ENCODE measurements around the gene UBL5.
"Not testable (repeated sequence)": the region's sequence is repeated elsewhere in the genome, so short reads cannot be mapped to it uniquely, and the experiment has no call there.

The UBL5 gene
- long read RNA-seq, transcript UBL5-202 (5 exons, 432 nt) = major isoform, 22 of 31 reads
- long read RNA-seq, partial matches to known transcripts = 1 of 31 reads
- long read RNA-seq, other reads (novel, unspliced or antisense) = 1 of 31 reads

DNA sequence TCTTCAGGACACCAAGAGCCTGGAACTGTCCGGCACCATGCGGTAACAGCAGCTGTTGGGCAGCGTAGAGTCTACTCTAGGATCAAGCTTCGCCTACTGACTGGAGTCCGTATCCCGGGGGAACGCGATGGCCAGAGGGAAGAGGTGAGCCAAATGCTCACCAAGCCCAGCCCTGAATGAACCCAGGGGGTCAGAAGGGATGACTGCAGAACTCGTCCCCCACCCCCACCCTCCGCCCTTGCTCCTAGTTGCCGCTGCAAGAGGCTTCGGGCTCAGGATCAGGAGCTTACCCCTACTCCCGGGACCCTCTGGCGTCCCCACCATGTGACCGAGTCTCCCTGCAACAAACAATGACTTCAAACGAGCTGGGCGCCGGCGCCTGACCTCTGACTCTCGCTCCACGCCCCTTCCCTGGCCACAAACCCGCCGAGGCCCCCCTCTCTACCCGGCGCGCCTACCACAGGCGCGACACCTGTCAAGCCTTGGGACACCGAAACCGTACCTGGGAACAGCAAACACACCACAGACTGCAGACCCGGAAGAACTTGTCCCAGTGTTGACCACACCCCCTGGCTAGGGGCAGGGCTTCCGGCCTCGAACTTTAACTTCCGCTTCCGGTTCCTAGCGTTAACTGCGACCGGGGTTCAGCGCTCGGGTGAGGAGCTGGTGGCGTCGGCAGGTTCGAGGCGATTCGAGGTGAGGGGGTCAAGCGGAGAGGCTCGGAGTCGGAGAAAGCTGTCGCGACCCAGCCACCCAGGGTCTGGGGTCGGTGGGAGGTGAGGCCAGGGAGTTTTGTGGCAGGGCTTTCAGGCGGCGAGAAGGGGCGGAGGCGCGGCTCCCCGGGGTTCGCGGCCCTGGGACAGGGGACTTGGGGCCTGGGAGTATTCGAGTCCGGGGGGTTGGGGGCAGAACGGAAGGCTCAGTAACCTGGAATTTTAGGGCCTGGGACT, at the start of gene UBL5:
Gene UBL5, plus strand, starts transcription at position 630 of the 950 bp plus-strand sequence. CDS start 420 bp downstream, outside the sequence.
- peak; percentile 93 to 96 for DNase-seq (ENCODE audit: low read depth in 1 of 2, low spot score in 1 of 2)
- H3K27me3 ChIP-seq (ENCODE audit: insufficient read depth, poor library complexity, severe bottlenecking) = no peaks in the 10 kb centered on the region
- TF ChIP-seq SPI1 (IDR thresholded peaks at IDR 0.05; ENCODE audit: borderline replicate concordance, low read depth) (no peak), GABPA (IDR thresholded peaks at IDR 0.05; ENCODE audit: low read depth) (peak; percentile 98), POLR2AphosphoS5 (IDR thresholded peaks at IDR 0.05; ENCODE audit: low read depth) (peak; percentile 84; the same call in 1 of the 2 replicates)
- TF ChIP-seq, protein P1, sequence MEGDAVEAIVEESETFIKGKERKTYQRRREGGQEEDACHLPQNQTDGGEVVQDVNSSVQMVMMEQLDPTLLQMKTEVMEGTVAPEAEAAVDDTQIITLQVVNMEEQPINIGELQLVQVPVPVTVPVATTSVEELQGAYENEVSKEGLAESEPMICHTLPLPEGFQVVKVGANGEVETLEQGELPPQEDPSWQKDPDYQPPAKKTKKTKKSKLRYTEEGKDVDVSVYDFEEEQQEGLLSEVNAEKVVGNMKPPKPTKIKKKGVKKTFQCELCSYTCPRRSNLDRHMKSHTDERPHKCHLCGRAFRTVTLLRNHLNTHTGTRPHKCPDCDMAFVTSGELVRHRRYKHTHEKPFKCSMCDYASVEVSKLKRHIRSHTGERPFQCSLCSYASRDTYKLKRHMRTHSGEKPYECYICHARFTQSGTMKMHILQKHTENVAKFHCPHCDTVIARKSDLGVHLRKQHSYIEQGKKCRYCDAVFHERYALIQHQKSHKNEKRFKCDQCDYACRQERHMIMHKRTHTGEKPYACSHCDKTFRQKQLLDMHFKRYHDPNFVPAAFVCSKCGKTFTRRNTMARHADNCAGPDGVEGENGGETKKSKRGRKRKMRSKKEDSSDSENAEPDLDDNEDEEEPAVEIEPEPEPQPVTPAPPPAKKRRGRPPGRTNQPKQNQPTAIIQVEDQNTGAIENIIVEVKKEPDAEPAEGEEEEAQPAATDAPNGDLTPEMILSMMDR (IDR thresholded peaks at IDR 0.05; ENCODE audit: insufficient read depth, low read length) = no peak
- H3K4me3 ChIP-seq (replicated peaks; ENCODE audit: insufficient read depth, low read length) = peak within 1 kb of the TSS; percentile 100
- peak within 1 kb of the TSS; percentile 79 for H3K27ac ChIP-seq (replicated peaks)

DNA sequence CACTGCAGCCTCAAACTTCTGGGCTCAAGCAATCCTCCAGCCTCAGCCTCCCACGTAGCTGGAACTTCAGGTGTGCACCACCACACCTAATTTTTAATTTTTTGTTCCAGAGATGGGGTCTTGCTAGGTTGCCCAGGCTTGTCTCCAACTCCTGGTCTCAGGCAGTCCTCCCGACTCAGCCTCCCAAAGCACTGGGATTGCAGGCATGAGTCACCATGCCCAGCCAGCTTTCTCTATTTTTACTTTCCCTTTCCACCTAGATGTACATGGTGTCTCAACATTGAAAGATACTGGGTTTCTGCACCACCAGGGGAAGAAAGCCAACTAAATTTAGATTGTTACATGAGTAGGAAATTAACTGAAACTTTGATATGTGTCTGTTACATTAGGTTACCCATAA, 45.4 kb upstream of the UBL5 start:
- DNase-seq (ENCODE audit: low read depth in 1 of 2, low spot score in 1 of 2) = no peak
- Histone ChIP-seq H3K27ac (replicated peaks) (no peak overlapping the region), H3K4me3 (replicated peaks; ENCODE audit: insufficient read depth, low read length) (no peak overlapping the region), H3K27me3 (ENCODE audit: insufficient read depth, poor library complexity, severe bottlenecking) (no peaks in the 10 kb centered on the region)
- no peak for TF ChIP-seq GABPA (IDR thresholded peaks at IDR 0.05; ENCODE audit: low read depth)
- no peak for TF ChIP-seq SPI1 (IDR thresholded peaks at IDR 0.05; ENCODE audit: borderline replicate concordance, low read depth)
- TF ChIP-seq, protein P1 (IDR thresholded peaks at IDR 0.05; ENCODE audit: insufficient read depth, low read length) = no peak
- TF ChIP-seq, protein P2, sequence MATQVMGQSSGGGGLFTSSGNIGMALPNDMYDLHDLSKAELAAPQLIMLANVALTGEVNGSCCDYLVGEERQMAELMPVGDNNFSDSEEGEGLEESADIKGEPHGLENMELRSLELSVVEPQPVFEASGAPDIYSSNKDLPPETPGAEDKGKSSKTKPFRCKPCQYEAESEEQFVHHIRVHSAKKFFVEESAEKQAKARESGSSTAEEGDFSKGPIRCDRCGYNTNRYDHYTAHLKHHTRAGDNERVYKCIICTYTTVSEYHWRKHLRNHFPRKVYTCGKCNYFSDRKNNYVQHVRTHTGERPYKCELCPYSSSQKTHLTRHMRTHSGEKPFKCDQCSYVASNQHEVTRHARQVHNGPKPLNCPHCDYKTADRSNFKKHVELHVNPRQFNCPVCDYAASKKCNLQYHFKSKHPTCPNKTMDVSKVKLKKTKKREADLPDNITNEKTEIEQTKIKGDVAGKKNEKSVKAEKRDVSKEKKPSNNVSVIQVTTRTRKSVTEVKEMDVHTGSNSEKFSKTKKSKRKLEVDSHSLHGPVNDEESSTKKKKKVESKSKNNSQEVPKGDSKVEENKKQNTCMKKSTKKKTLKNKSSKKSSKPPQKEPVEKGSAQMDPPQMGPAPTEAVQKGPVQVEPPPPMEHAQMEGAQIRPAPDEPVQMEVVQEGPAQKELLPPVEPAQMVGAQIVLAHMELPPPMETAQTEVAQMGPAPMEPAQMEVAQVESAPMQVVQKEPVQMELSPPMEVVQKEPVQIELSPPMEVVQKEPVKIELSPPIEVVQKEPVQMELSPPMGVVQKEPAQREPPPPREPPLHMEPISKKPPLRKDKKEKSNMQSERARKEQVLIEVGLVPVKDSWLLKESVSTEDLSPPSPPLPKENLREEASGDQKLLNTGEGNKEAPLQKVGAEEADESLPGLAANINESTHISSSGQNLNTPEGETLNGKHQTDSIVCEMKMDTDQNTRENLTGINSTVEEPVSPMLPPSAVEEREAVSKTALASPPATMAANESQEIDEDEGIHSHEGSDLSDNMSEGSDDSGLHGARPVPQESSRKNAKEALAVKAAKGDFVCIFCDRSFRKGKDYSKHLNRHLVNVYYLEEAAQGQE (IDR thresholded peaks at IDR 0.05; ENCODE audit: insufficient replicate concordance, low read depth) = no peak
- TF ChIP-seq POLR2AphosphoS5 (IDR thresholded peaks at IDR 0.05; ENCODE audit: low read depth) = no peak

DNA sequence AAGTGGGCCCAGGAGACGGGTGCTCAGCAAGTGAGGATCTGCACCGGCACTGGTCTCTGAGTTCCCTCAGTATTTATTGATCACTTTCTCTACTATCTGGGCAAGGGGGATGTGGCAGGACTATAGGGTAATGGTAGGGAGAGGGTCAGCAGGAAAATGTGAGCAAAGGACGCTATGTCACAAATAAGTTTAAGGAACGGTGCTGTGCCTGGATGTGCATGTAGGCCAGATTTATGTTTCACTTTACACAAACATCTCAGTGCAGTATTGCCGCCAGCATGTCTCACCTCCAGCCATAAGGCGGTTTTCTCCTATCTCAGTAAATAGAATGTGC, 43.6 kb upstream of the UBL5 start:
- H3K27ac ChIP-seq (replicated peaks); DNase-seq (ENCODE audit: low read depth in 1 of 2, low spot score in 1 of 2); H3K4me3 ChIP-seq (replicated peaks; ENCODE audit: insufficient read depth, low read length); H3K27me3 ChIP-seq (ENCODE audit: insufficient read depth, poor library complexity, severe bottlenecking): not testable (repeated sequence)

DNA sequence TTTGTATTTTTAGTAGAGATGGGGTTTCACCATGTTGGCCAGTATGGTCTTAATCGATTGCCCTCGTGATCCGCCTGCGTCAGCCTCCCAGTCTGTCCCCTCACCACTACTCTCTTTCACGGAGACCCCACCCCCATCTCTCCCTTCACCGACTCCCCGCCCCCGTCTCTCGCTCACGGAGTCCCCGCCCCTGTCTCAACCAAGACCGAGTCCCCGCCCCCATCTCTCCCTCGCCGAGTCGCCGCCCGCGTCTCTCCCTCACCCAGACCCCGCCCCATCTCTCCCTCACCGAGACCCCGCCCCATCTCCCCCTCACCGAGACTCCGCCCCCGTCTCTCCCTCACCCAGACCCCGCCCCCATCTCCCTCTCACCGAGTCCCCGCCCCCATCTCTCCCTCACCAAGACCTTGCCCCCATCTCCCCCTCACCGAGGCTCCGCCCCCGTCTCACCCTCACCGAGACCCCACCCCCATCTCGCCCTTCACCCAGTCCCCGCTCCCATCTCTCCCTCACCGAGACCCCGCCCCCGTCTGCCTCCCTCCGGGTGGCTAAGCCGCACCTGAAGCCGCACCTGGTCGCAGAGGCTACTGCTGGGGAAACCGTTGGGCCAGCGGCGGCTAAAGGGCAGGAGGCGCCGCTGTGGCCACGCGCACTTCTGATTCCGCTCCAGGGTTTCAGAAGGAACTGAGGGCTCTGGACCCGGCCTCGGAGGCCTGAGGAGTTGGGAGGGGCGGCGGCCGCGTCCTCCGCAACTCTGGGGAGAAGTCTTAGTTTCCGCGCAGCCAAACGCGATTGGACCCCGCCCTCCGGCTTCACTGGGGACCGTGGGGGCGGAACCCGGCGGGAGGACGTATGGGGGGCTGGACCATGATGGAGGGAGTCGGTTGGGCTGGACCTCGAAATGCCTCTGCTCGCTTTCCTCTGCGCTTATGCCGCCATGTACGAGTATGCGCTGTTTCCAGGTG, 42.1 kb upstream of the UBL5 start:
- Histone ChIP-seq H3K27ac (replicated peaks) (no peak overlapping the region), H3K27me3 (ENCODE audit: insufficient read depth, poor library complexity, severe bottlenecking) (no peaks in the 10 kb centered on the region), H3K4me3 (replicated peaks; ENCODE audit: insufficient read depth, low read length) (peak overlapping the region; percentile 37)
- TF ChIP-seq, protein P1 (IDR thresholded peaks at IDR 0.05; ENCODE audit: insufficient read depth, low read length) = no peak
- TF ChIP-seq, protein P2 (IDR thresholded peaks at IDR 0.05; ENCODE audit: insufficient replicate concordance, low read depth) = no peak
- TF ChIP-seq GABPA (IDR thresholded peaks at IDR 0.05; ENCODE audit: low read depth) (no peak), POLR2AphosphoS5 (IDR thresholded peaks at IDR 0.05; ENCODE audit: low read depth) (no peak), SPI1 (IDR thresholded peaks at IDR 0.05; ENCODE audit: borderline replicate concordance, low read depth) (no peak)
- DNase-seq (ENCODE audit: low read depth in 1 of 2, low spot score in 1 of 2) = peak in 1 of 2 experiments; percentile 60
